Aorta (tissue), 4 donors: ENCODE results near the gene GDF15. TPM values are rescaled to one million over a fixed set of nuclear protein-coding genes. Genes with fewer than 3 reads are reported as not detected.

Source experiments
- microRNA-seq, 2 donors: library from miRNA; unstranded; fragments of <30 nt; microRNA quantifications; one replicate each; pipeline ENCODE4 v1.2.0, GENCODE V29; 2020
- polyA plus RNA-seq, 2 donors: library from polyadenylated mRNA; stranded (reverse); fragments of 200-250 nt; gene quantifications; one replicate each; pipeline ENCODE4 v1.2.3, GENCODE V29; 2013
- total RNA-seq, 2 donors: library from RNA; stranded (reverse); fragmentation: NEBNext Ultra II Directional; extraction: Animal tissue kit (Norgen Biotek cat#: 25700); gene quantifications; one replicate each; pipeline ENCODE4 v1.2.1, GENCODE V29; 2021
- donor health status: healthy with polysubstance abuse.
- donor health status: Bipolar disorder and iron deficiency.
- donor health status: DM: no; HTN: no; CAD: no.
- donor health status: DM: yes; HTN: yes; CAD: no.

GDF15 gene
- total and polyA plus RNA-seq, 4 donors = 2.8 to 9.8 (median 3.7) TPM

Small RNA genes lying within 50 kb of the gene (microRNA-seq; reads per million reads assigned to microRNA genes)
- gene MIR3189 = 0 reads per million in 2 donors

Other genes starting within 250 kb of the GDF15 start
- 10 to 100 TPM; 14.1 to 21.8 TPM for gene PIK3R2, start 233.0 kb upstream of the GDF15 start, total RNA-seq
- gene PIK3R2, start 233.0 kb upstream of the GDF15 start, polyA plus RNA-seq = 1 to 10 TPM; 1.8 to 5.1 TPM
- gene IFI30, start 212.3 kb upstream of the GDF15 start, total RNA-seq = 10 to 100 TPM; 85.2 to 92.7 TPM
- 100 to 1,000 TPM in 1 of 2 donors, 10 to 100 TPM in 1; 35.0 to 107 TPM for gene IFI30, start 212.3 kb upstream of the GDF15 start, polyA plus RNA-seq
- gene MPV17L2, start 192.9 kb upstream of the GDF15 start, total RNA-seq = 1 to 10 TPM; 5.7 to 6.2 TPM
- 10 to 100 TPM in 1 of 2 donors, 1 to 10 TPM in 1; 6.1 to 12.2 TPM for gene MPV17L2, start 192.9 kb upstream of the GDF15 start, polyA plus RNA-seq
- gene RAB3A, start 182.1 kb upstream of the GDF15 start, total RNA-seq = 1 to 10 TPM; 3.4 to 3.8 TPM
- gene RAB3A, start 182.1 kb upstream of the GDF15 start, polyA plus RNA-seq = 1 to 10 TPM; 2.1 to 2.6 TPM
- gene PDE4C, start 159.7 kb upstream of the GDF15 start, total RNA-seq = 1 to 10 TPM; 1.7 to 2.3 TPM
- under 1 TPM; 0.03 to 0.25 TPM for gene PDE4C, start 159.7 kb upstream of the GDF15 start, polyA plus RNA-seq
- gene IQCN, start 111.7 kb upstream of the GDF15 start, total RNA-seq = 10 to 100 TPM in 1 of 2 donors, 1 to 10 TPM in 1; 8.1 to 12.2 TPM
- gene IQCN, start 111.7 kb upstream of the GDF15 start, polyA plus RNA-seq = 10 to 100 TPM in 1 of 2 donors, 1 to 10 TPM in 1; 4.5 to 20.7 TPM
- 100 to 1,000 TPM; 214 to 492 TPM for gene JUND, start 104.5 kb upstream of the GDF15 start, total RNA-seq
- gene JUND, start 104.5 kb upstream of the GDF15 start, polyA plus RNA-seq = 100 to 1,000 TPM in 1 of 2 donors, 10 to 100 TPM in 1; 62.6 to 161 TPM
- gene LSM4, start 63.1 kb upstream of the GDF15 start, total RNA-seq = 10 to 100 TPM; 32.2 to 34.5 TPM
- gene LSM4, start 63.1 kb upstream of the GDF15 start, polyA plus RNA-seq = 10 to 100 TPM; 58.6 to 91.8 TPM
- 10 to 100 TPM; 41.5 to 46.9 TPM for gene PGPEP1, start 45.6 kb upstream of the GDF15 start, total RNA-seq
- gene PGPEP1, start 45.6 kb upstream of the GDF15 start, polyA plus RNA-seq = 10 to 100 TPM; 19.2 to 25.3 TPM
- gene LRRC25, start 11.5 kb downstream of the GDF15 start, total RNA-seq = 10 to 100 TPM in 1 of 2 donors, 1 to 10 TPM in 1; 7.7 to 15.6 TPM
- gene LRRC25, start 11.5 kb downstream of the GDF15 start, polyA plus RNA-seq = 1 to 10 TPM; 2.2 to 7.4 TPM
- 10 to 100 TPM; 51.4 to 89.4 TPM for gene SSBP4, start 33.2 kb downstream of the GDF15 start, total RNA-seq
- 100 to 1,000 TPM in 1 of 2 donors, 10 to 100 TPM in 1; 40.6 to 150 TPM for gene SSBP4, start 33.2 kb downstream of the GDF15 start, polyA plus RNA-seq
- 10 to 100 TPM; 42.1 to 86.5 TPM for gene ISYNA1, start 52.0 kb downstream of the GDF15 start, total RNA-seq
- 100 to 1,000 TPM in 1 of 2 donors, 10 to 100 TPM in 1; 56.0 to 535 TPM for gene ISYNA1, start 52.0 kb downstream of the GDF15 start, polyA plus RNA-seq
- 10 to 100 TPM; 30.0 to 37.9 TPM for gene ELL, start 135.9 kb downstream of the GDF15 start, total RNA-seq
- gene ELL, start 135.9 kb downstream of the GDF15 start, polyA plus RNA-seq = 10 to 100 TPM in 1 of 2 donors, 1 to 10 TPM in 1; 7.3 to 13.1 TPM
- gene FKBP8, start 157.4 kb downstream of the GDF15 start, total RNA-seq = 100 to 1,000 TPM; 225 to 239 TPM
- gene FKBP8, start 157.4 kb downstream of the GDF15 start, polyA plus RNA-seq = 100 to 1,000 TPM; 255 to 362 TPM
- 10 to 100 TPM; 85.4 to 92.4 TPM for gene KXD1, start 171.7 kb downstream of the GDF15 start, total RNA-seq
- 100 to 1,000 TPM in 1 of 2 donors, 10 to 100 TPM in 1; 85.6 to 128 TPM for gene KXD1, start 171.7 kb downstream of the GDF15 start, polyA plus RNA-seq
- 100 to 1,000 TPM; 750 to 787 TPM for gene UBA52, start 185.7 kb downstream of the GDF15 start, total RNA-seq
- 1,000 to 10,000 TPM; 1,225 to 1,252 TPM for gene UBA52, start 185.7 kb downstream of the GDF15 start, polyA plus RNA-seq
- gene REX1BD, start 202.6 kb downstream of the GDF15 start, total RNA-seq = 10 to 100 TPM; 33.3 to 67.1 TPM
- 100 to 1,000 TPM in 1 of 2 donors, 10 to 100 TPM in 1; 22.9 to 192 TPM for gene REX1BD, start 202.6 kb downstream of the GDF15 start, polyA plus RNA-seq
- 10 to 100 TPM; 34.3 to 92.5 TPM for gene CRLF1, start 220.6 kb downstream of the GDF15 start, total RNA-seq
- gene CRLF1, start 220.6 kb downstream of the GDF15 start, polyA plus RNA-seq = 1,000 to 10,000 TPM in 1 of 2 donors, 100 to 1,000 TPM in 1; 317 to 1,029 TPM
- 1 to 10 TPM in 1 of 2 donors, under 1 TPM in 1; 0.97 to 8.9 TPM for gene TMEM59L, start 226.7 kb downstream of the GDF15 start, total RNA-seq
- 1 to 10 TPM; 3.0 to 8.5 TPM for gene TMEM59L, start 226.7 kb downstream of the GDF15 start, polyA plus RNA-seq